HG03565 (cell line): ENCODE measurements around the gene MTERF2.

Source experiments
- ATAC-seq: cut with Tn5 transposase; IDR thresholded peaks from one replicate; pipeline ENCODE4 v1.9.1; 2021; ENCODE audit warnings: mild to moderate bottlenecking, moderate library complexity; ENCODE audit not compliant: unreplicated experiment

MTERF2 gene

GRCh38 chr12:106954462-106955376 is 32.2 kb downstream of the MTERF2 start:
- ATAC-seq = no peak

DNA sequence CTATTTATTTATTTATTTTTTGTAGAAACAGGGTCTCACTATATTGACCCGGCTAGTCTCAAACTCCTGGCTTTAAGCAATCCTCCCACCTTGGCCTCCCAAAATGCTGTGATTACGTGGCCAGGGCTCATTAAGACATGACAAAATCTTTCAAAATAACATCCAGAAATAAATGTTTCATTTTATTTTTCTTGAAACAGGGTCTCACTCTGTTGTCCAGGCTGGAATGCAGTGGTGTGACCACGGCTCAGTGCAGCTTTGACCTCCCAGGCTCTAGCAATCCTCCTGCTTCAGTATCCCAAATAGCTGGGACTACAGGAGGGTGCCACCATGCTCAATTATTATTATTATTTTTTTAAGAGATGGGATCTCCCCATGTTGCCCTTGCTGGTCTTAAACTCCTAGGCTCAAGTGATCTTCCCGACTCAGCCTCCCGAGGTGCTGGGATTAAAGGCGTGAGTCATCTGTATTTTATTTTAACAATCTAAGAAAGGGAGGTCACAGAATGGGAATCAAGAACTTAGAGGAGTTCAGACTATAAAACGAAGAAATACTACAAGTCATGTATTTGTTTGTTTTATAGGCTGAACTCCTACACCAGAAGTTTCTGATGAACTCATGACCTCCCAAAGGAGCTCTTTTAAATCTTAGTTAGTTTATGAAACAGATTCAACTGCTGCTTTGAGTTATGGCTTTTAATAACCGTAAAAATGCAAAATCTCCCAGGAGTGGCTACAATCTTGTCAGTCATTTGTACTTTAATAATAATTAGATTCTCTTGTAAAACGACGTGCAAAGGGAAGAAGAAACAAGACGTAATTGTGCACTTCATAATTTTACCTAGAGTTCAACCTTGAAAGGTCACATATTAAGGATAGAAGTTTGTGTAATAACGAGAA is 33.3 kb downstream of the MTERF2 start:
- ATAC-seq = no peak

DNA sequence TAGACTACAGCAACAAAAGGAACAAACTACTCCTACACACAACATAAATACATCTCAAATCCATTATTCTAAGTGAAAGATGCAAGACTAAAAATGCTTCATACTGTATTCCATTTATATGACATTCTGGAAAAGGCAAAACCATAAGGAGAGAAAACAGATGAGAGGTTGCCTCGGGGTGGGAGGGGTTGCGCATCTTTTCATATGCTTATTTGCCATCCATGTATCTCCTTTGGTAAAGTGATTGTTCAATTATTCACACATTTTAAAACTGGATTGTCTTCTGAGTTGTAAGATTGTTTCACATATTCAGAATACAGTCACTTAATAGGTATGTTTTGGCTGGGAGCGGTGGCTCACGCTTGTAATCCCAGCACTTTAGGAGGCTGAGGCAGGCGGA is 36.4 kb downstream of the MTERF2 start:
- no peak for ATAC-seq

GRCh38 chr12:106947461-106947860 is 39.5 kb downstream of the MTERF2 start:
- ATAC-seq = no peak

GRCh38 chr12:106945261-106945851 is 41.6 kb downstream of the MTERF2 start:
- no peak for ATAC-seq

DNA sequence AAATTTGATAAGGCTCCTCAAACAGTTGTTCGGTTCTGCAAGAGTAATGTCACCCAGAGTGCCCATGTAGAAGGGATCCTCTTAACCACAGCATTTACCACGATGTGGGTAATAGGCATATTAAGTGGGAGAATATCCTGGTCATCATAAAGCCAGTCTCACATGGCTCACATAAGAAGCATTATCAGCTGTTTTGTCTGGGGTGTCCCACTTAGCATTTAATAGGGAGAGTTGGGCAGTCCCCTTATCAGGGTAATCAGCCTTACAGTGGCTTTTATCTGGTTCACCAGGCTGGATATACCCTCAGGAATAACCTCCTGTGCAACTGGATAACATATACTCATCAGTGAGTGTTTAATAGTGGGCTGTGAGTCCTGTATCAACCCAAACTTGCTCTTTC is 44.2 kb downstream of the MTERF2 start:
- no peak for ATAC-seq

- no peak for ATAC-seq
Observed at GRCh38 chr12:106941481-106942156, 45.3 kb downstream of the MTERF2 start.

DNA sequence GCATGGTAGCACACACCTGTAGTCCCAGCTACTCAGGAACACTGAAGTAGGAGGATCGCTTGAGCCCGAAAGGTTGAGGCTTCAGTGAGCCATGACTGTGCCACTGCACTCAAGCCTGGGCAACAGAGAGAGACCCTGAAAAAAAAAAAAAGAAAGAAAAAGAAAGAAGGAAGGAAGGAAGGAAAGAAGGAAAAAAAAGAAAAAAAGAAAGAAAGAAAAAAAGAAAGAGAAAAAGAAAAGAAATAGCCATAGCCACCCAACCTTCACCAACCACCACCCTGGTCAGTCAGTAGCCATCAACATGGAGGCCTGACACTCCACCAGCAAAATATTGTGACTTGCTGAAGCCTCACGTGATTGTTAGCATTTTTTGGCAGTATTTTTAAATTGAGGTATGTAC is 52.7 kb downstream of the MTERF2 start:
- no peak for ATAC-seq
